Measurements from ENCODE around the gene MYO9A. TPM values are rescaled to one million over a fixed set of nuclear protein-coding genes. Genes with fewer than 3 reads are reported as not detected.

MYO9A gene
- total RNA-seq, 3 donors from 2014 or later: 40.0 to 79.3 (median 41.8) TPM

DNA sequence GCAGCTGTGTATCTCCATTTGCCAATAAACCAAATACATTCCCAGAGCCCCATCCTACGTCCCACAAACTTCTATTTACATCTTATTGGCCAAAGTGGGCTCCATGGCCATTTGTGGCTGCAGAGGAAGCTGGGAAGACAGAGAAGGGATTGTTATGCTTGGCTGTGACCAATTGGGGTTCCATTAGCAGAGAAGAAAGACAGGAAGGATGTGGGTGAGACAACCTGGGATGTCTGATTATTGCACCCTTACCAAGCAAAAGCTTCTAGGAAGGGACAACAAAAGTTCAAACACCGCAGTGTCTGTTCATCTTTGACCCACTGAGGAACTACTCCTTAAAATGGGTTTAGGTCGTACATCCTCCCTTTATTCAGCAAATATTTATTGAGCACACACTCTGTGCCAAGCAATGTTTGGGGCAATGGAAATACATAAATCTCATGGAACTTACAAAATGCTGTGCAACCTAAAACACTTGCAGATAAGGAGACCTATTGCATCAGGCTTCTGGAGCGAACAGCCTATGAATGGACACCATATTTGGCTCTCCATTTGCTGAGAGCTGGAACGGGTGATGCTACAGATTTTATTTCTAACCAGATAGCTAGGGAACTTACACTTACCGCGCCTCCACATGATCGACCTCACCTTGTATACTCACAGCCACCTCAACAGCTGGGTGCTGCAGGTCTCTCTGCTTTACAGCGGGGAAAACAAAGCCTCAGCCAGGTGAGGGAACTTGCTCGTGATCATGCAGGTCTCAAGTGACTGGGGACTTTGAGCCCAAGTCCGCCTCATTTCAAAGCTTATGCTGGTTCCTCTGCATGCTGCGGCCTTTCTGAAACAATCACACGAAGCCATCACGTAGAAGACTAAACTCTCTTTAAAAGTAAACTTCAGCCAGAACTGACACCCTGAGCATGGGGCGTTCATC, 329.0 kb downstream of the MYO9A start:
- TF ChIP-seq, protein P1, sequence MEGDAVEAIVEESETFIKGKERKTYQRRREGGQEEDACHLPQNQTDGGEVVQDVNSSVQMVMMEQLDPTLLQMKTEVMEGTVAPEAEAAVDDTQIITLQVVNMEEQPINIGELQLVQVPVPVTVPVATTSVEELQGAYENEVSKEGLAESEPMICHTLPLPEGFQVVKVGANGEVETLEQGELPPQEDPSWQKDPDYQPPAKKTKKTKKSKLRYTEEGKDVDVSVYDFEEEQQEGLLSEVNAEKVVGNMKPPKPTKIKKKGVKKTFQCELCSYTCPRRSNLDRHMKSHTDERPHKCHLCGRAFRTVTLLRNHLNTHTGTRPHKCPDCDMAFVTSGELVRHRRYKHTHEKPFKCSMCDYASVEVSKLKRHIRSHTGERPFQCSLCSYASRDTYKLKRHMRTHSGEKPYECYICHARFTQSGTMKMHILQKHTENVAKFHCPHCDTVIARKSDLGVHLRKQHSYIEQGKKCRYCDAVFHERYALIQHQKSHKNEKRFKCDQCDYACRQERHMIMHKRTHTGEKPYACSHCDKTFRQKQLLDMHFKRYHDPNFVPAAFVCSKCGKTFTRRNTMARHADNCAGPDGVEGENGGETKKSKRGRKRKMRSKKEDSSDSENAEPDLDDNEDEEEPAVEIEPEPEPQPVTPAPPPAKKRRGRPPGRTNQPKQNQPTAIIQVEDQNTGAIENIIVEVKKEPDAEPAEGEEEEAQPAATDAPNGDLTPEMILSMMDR (IDR thresholded peaks at IDR 0.05): no peak
- Histone ChIP-seq H3K36me3 (ENCODE audit: low read depth) (no peaks in the 10 kb centered on the region), H3K4me1 (ENCODE audit: low read depth) (peaks cover 5% of the 10 kb centered on the region), H3K9me3 (no peaks in the 10 kb centered on the region), H3K4me3 (no peak overlapping the region)
- ATAC-seq: no peak
- DNase-seq: no peak
- intact Hi-C loops (cut with DNase I, micrococcal nuclease): no loop called here

DNA sequence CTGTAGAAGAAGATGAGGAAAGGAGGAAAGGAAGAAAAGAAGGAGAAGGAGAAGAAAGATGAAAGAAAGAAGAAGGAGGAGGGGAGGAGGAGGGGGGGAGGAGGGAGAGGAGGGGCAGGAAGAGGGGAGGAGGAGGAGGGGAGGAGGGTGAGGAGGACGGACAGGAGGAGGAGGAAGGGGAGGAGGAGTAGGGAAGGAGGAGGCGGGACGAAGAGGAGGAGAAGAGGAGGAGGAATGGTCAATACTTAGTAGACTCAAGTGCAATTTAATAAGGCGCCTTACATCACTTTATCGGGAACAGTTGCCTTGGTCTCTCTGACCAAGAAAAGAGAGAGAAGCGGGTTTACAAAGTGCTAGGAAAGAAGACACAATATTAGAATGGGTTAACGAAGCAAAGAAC, 331.3 kb downstream of the MYO9A start:
- no peak for DNase-seq

DNA sequence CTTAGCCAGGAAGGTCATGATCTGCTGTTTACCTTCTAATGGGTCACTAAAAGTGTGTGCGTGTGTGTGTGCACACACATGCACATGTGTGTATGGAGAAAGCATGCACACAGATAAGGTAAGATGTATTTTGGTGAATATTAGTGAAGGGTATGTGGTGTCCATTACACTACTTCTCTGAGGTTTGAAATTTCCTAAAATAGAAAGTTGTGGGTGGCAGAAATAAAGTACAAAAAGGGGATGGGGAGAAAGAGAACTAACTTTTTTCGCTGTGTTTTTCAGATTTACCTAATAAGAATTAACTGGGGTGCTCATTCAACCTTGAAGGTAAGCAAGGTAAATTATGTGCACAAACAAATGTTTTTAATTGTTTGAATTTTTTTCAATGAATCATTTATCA, 332.0 kb downstream of the MYO9A start:
- TF ChIP-seq, protein P1 (IDR thresholded peaks at IDR 0.05): no peak
- Histone ChIP-seq H3K36me3 (ENCODE audit: low read depth) (no peaks in the 10 kb centered on the region), H3K4me1 (ENCODE audit: low read depth) (no peaks in the 10 kb centered on the region), H3K4me3 (no peak overlapping the region), H3K9me3 (no peaks in the 10 kb centered on the region)
- no peak for DNase-seq
- intact Hi-C loops (cut with DNase I, micrococcal nuclease): no loop called here
- ATAC-seq: no peak

More for the DNA sequence above, 331.3 kb downstream of the MYO9A start:
- H3K4me1 ChIP-seq (ENCODE audit: low read depth): peaks cover 5% of the 10 kb centered on the region
- TF ChIP-seq, protein P1 (IDR thresholded peaks at IDR 0.05): no peak
- no peaks in the 10 kb centered on the region for H3K36me3 ChIP-seq (ENCODE audit: low read depth)
- no peak overlapping the region for H3K4me3 ChIP-seq
- no peaks in the 10 kb centered on the region for H3K9me3 ChIP-seq
- intact Hi-C loops (cut with DNase I, micrococcal nuclease): no loop called here
- no peak for ATAC-seq

DNA sequence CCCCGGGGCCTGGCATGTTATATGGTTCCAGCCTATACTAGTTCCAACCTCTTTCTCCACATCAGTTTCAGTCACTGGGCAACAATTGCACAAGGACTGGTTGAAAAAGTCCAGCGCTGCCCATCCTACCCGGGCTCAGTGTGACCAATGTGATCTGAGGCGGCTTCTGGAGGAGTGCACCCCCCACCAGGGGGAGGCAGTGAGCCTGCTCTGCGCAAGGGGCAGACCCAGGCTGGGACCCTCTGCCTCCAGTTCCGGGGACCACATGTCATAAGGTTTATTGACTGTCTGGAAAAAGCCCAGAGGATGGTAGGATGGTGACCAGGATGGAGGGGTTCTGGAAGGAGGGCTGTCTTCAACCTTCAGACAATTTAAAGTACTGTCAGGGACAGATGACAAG, 333.2 kb downstream of the MYO9A start:
- TF ChIP-seq, protein P1 (IDR thresholded peaks at IDR 0.05): no peak
- DNase-seq: no peak
- ATAC-seq: no peak
- peaks cover 5% of the 10 kb centered on the region for H3K4me1 ChIP-seq (ENCODE audit: low read depth)
- H3K9me3 ChIP-seq: no peaks in the 10 kb centered on the region
- no peaks in the 10 kb centered on the region for H3K36me3 ChIP-seq (ENCODE audit: low read depth)
- intact Hi-C loops (cut with DNase I, micrococcal nuclease): no loop called here
- H3K4me3 ChIP-seq: no peak overlapping the region

DNA sequence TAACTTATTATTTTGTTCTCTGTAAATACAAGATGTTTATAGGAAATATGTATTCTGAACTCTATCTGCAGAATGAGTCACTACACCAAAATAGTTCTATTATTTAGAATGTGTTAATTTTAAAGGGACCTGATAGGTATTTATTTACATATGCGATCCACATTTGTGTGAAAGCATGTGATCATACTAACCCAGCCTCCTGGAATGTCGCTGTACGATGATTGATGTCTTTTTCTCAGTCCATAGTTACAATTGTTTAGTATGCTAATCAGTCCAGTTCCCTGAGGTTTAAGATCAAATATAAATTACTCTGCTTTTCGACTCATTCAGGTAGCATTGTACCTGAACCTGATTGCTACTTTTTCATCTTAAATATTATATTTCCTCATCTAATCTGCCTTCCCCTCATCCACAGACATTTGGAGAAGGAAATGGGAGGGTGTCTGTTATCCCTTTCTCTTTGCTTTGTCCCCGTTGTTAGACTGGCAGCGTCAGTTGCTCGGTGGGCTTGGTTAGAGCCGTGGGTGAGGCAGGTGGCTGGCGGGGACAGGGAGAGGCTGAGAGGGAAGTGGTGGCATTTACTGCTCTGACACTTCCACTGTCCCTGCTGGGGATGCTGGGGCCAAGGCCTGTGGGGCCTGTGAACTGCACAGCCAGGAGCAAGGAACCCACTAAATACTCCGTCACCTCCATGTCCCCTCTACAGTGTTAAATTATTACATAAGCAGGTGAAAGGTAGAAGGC, 335.4 kb downstream of the MYO9A start:
- DNase-seq (no peak), ATAC-seq (peak; percentile 72)
- intact Hi-C loops (cut with DNase I, micrococcal nuclease): no loop called here
- peaks cover 5% of the 10 kb centered on the region for H3K4me1 ChIP-seq (ENCODE audit: low read depth)
- no peaks in the 10 kb centered on the region for H3K36me3 ChIP-seq (ENCODE audit: low read depth)
- H3K9me3 ChIP-seq: no peaks in the 10 kb centered on the region
- no peak overlapping the region for H3K4me3 ChIP-seq
- TF ChIP-seq, protein P1 (IDR thresholded peaks at IDR 0.05): no peak
